ENCODE results near the gene BATF3.

BATF3 gene

GRCh38 chr1:212702672-212703071, 3.0 kb upstream of the BATF3 start:
- DNase-seq, result no peak

- DNase-seq, result no peak
These were observed 2.3 kb upstream of the BATF3 start for GRCh38 chr1:212701910-212702309.

- no peak for DNase-seq
These were observed 1.5 kb upstream of the BATF3 start for GRCh38 chr1:212700892-212701819.

- peak; percentile 19 to 27 (median 22) for DNase-seq
These were observed 717 bp upstream of the BATF3 start for GRCh38 chr1:212700223-212700891.

- DNase-seq, result peak in 3 of 4 experiments; percentile 9 to 41 (median 26)
These were observed 476 bp downstream of the BATF3 start for GRCh38 chr1:212699104-212699624.

- no peak for DNase-seq
These were observed 1.1 kb downstream of the BATF3 start for GRCh38 chr1:212698467-212699103.

GRCh38 chr1:212696721-212697331, 2.8 kb downstream of the BATF3 start:
- no peak for DNase-seq

GRCh38 chr1:212692774-212693644, 6.6 kb downstream of the BATF3 start:
- DNase-seq, result no peak

- no peak for DNase-seq
These were observed 8.0 kb downstream of the BATF3 start for GRCh38 chr1:212691561-212692071.

GRCh38 chr1:212690816-212691403, 8.7 kb downstream of the BATF3 start:
- no peak for DNase-seq

GRCh38 chr1:212689758-212690529, 9.7 kb downstream of the BATF3 start:
- no peak for DNase-seq

GRCh38 chr1:212689196-212689725, 10.4 kb downstream of the BATF3 start:
- DNase-seq, result no peak

GRCh38 chr1:212688341-212689047, 11.1 kb downstream of the BATF3 start:
- no peak for DNase-seq

GRCh38 chr1:212687811-212688210, 11.8 kb downstream of the BATF3 start:
- no peak for DNase-seq

- no peak for DNase-seq
These were observed 13.0 kb downstream of the BATF3 start for GRCh38 chr1:212686591-212686990.

- DNase-seq, result no peak
These were observed 13.6 kb downstream of the BATF3 start for GRCh38 chr1:212686069-212686468.

- no peak for DNase-seq
These were observed 14.2 kb downstream of the BATF3 start for GRCh38 chr1:212685429-212685828.

GRCh38 chr1:212684521-212685090, 15.0 kb downstream of the BATF3 start:
- no peak for DNase-seq

- DNase-seq, result no peak
These were observed 15.6 kb downstream of the BATF3 start for GRCh38 chr1:212684076-212684475.
